ENCODE data around the gene JAGN1. TPM values are rescaled to one million over a fixed set of nuclear protein-coding genes. Genes with fewer than 3 reads are reported as not detected.

JAGN1 gene
- total and polyA plus RNA-seq, 2 donors from 2014 or later, result 30.3 to 55.3 TPM

- Histone ChIP-seq H3K27ac (ENCODE audit: low read depth in 2 of 2, low read length in 2 of 2) (no peak overlapping the region), H3K36me3 (ENCODE audit: control insufficient read depth in 2 of 3, insufficient read depth in 3 of 3, low read length in 3 of 3) (no peaks in the 10 kb centered on the region), H3K4me1 (ENCODE audit: control insufficient read depth in 2 of 3, insufficient read depth in 2 of 3, low read depth in 1 of 3, low read length in 3 of 3) (no peaks in the 10 kb centered on the region), H3K4me3 (ENCODE audit: low read length in 3 of 3) (no peak overlapping the region), H3K27me3 (ENCODE audit: control insufficient read depth, insufficient read depth, low read length) (no peaks in the 10 kb centered on the region), H3K9ac (ENCODE audit: low read length in 3 of 3) (no peak overlapping the region), H3K9me3 (ENCODE audit: control insufficient read depth in 2 of 3, insufficient read depth in 1 of 3, low read length in 3 of 3) (no peaks in the 10 kb centered on the region)
- DNase-seq, result no peak
- TF ChIP-seq CTCF (IDR thresholded peaks at IDR 0.05; ENCODE audit: borderline replicate concordance, extremely low read depth, insufficient read depth), result no peak
- FAIRE-seq, result no peak
- intact Hi-C loops (cut with DNase I), result no loop called here
Measured at GRCh38 chr3:9884555-9885165, 5.8 kb upstream of the JAGN1 start.

- TF ChIP-seq CTCF (IDR thresholded peaks at IDR 0.05; ENCODE audit: borderline replicate concordance, extremely low read depth, insufficient read depth), result no peak
- intact Hi-C loops (cut with DNase I), result no loop called here
- no peak overlapping the region for H3K9ac ChIP-seq (ENCODE audit: low read length in 3 of 3)
- H3K27ac ChIP-seq (ENCODE audit: low read depth in 2 of 2, low read length in 2 of 2), result no peak overlapping the region
- DNase-seq (no peak), FAIRE-seq (no peak)
- no peak overlapping the region for H3K4me3 ChIP-seq (ENCODE audit: low read length in 3 of 3)
- no peaks in the 10 kb centered on the region for H3K27me3 ChIP-seq (ENCODE audit: control insufficient read depth, insufficient read depth, low read length)
- no peaks in the 10 kb centered on the region for H3K36me3 ChIP-seq (ENCODE audit: control insufficient read depth in 2 of 3, insufficient read depth in 3 of 3, low read length in 3 of 3)
- no peaks in the 10 kb centered on the region for H3K9me3 ChIP-seq (ENCODE audit: control insufficient read depth in 2 of 3, insufficient read depth in 1 of 3, low read length in 3 of 3)
- H3K4me1 ChIP-seq (ENCODE audit: control insufficient read depth in 2 of 3, insufficient read depth in 2 of 3, low read depth in 1 of 3, low read length in 3 of 3), result peaks cover 0 to 3% (median 0%) of the 10 kb centered on the region in 3 donors
Measured at GRCh38 chr3:9886328-9886727, 4.1 kb upstream of the JAGN1 start.

- no peak for TF ChIP-seq CTCF (IDR thresholded peaks at IDR 0.05; ENCODE audit: borderline replicate concordance, extremely low read depth, insufficient read depth)
- Histone ChIP-seq H3K27me3 (ENCODE audit: control insufficient read depth, insufficient read depth, low read length) (no peaks in the 10 kb centered on the region), H3K4me3 (ENCODE audit: low read length in 3 of 3) (no peak overlapping the region), H3K36me3 (ENCODE audit: control insufficient read depth in 2 of 3, insufficient read depth in 3 of 3, low read length in 3 of 3) (peaks cover 0 to 1% (median under 1%) of the 10 kb centered on the region in 3 donors), H3K9ac (ENCODE audit: low read length in 3 of 3) (no peak overlapping the region), H3K9me3 (ENCODE audit: control insufficient read depth in 2 of 3, insufficient read depth in 1 of 3, low read length in 3 of 3) (no peaks in the 10 kb centered on the region), H3K27ac (ENCODE audit: low read depth in 2 of 2, low read length in 2 of 2) (no peak overlapping the region), H3K4me1 (ENCODE audit: control insufficient read depth in 2 of 3, insufficient read depth in 2 of 3, low read depth in 1 of 3, low read length in 3 of 3) (peaks cover 0 to 3% (median 0%) of the 10 kb centered on the region in 3 donors)
- no peak for DNase-seq
- no peak for FAIRE-seq
- intact Hi-C loops (cut with DNase I), result no loop called here
Measured at GRCh38 chr3:9887480-9887879, 2.9 kb upstream of the JAGN1 start.

- no peak for TF ChIP-seq CTCF (IDR thresholded peaks at IDR 0.05; ENCODE audit: borderline replicate concordance, extremely low read depth, insufficient read depth)
- no peak overlapping the region for H3K27ac ChIP-seq (ENCODE audit: low read depth in 2 of 2, low read length in 2 of 2)
- intact Hi-C loops (cut with DNase I), result no loop called here
- no peaks in the 10 kb centered on the region for H3K9me3 ChIP-seq (ENCODE audit: control insufficient read depth in 2 of 3, insufficient read depth in 1 of 3, low read length in 3 of 3)
- H3K9ac ChIP-seq (ENCODE audit: low read length in 3 of 3), result no peak overlapping the region
- no peaks in the 10 kb centered on the region for H3K27me3 ChIP-seq (ENCODE audit: control insufficient read depth, insufficient read depth, low read length)
- no peak overlapping the region for H3K4me3 ChIP-seq (ENCODE audit: low read length in 3 of 3)
- FAIRE-seq (no peak), DNase-seq (no peak)
- H3K4me1 ChIP-seq (ENCODE audit: control insufficient read depth in 2 of 3, insufficient read depth in 2 of 3, low read depth in 1 of 3, low read length in 3 of 3), result peaks cover 0 to 7% (median 6%) of the 10 kb centered on the region in 3 donors
- H3K36me3 ChIP-seq (ENCODE audit: control insufficient read depth in 2 of 3, insufficient read depth in 3 of 3, low read length in 3 of 3), result peaks cover 0 to 11% (median 8%) of the 10 kb centered on the region in 3 donors
Measured at GRCh38 chr3:9888540-9888939, 1.9 kb upstream of the JAGN1 start.
